SHP77 (cell line): Measurements from ENCODE around the gene SARS1.
"Not testable (repeated sequence)": the region's sequence is repeated elsewhere in the genome, so short reads cannot be mapped to it uniquely, and the experiment has no call there.

Experiments
- DNase-seq, 2 experiments: peaks; one replicate each; lab custom pipeline; 2025; lab: John Stamatoyannopoulos, UW

Gene SARS1, protein sequence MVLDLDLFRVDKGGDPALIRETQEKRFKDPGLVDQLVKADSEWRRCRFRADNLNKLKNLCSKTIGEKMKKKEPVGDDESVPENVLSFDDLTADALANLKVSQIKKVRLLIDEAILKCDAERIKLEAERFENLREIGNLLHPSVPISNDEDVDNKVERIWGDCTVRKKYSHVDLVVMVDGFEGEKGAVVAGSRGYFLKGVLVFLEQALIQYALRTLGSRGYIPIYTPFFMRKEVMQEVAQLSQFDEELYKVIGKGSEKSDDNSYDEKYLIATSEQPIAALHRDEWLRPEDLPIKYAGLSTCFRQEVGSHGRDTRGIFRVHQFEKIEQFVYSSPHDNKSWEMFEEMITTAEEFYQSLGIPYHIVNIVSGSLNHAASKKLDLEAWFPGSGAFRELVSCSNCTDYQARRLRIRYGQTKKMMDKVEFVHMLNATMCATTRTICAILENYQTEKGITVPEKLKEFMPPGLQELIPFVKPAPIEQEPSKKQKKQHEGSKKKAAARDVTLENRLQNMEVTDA

DNA sequence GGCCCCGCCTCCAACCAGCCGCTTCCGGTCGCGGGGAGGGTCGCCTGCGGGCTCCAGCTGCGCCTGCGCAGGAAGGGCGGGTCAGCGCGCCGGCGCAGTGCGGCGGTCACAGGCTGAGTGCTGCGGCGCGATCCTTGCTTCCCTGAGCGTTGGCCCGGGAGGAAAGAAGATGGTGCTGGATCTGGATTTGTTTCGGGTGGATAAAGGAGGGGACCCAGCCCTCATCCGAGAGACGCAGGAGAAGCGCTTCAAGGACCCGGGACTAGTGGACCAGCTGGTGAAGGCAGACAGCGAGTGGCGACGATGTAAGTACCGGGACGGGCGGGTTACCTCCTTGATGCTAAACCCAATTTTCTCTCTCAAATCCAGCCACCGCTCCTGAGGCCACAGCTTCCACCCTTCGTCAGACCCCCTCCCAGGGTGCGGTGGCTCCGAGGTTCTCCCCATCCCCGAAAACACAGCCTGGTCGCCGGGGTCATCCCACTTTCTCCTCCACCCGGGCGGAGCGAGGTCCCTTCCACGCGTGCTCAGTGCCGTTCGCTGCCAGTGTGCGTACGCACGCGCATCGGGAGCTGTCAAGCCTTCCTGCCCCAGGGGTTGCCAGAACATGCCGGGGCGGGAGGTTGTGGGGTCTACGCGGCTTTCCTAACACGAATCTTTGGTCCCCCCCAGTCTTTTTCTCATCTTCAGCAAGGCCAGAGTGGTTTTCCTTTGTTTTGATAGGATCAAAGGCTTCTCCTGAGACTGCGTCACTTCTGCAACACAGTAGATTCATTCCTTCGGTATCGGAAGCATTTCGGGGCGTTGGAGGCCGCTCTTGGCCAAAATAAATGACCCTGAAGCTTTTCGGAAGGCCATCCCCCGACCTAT lies at the start of gene SARS1:
Gene SARS1, plus strand, starts transcription at position 95 of the 870 bp plus-strand sequence. Its CDS starts 75 bp downstream, at position 170.
- DNase-seq: peak; percentile 76 to 80

DNA sequence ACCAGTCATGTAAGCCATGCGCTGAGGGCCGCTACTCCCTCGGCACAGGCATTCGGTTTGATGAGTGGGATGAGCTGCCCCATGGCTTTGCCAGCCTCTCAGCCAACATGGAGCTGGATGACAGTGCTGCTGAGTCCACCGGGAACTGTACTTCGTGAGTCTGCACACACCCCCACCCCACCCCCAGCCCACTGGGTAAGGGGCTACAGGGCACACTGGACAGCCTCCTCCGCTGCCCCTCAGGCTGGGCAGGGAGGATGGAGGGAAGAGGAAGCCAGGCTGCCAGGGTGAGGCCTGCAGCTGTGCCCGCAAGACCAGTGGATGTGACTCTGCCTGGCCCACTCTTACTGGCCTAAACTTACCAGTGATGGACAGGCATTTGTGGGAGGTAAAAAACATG lies 49.2 kb upstream of the SARS1 start:
- no peak for DNase-seq

GRCh38 chr1:109167001-109167506 lies 46.7 kb upstream of the SARS1 start:
- no peak for DNase-seq

GRCh38 chr1:109170035-109170764 lies 43.5 kb upstream of the SARS1 start:
- DNase-seq: no peak

GRCh38 chr1:109171646-109172045 lies 42.1 kb upstream of the SARS1 start:
- no peak for DNase-seq

DNA sequence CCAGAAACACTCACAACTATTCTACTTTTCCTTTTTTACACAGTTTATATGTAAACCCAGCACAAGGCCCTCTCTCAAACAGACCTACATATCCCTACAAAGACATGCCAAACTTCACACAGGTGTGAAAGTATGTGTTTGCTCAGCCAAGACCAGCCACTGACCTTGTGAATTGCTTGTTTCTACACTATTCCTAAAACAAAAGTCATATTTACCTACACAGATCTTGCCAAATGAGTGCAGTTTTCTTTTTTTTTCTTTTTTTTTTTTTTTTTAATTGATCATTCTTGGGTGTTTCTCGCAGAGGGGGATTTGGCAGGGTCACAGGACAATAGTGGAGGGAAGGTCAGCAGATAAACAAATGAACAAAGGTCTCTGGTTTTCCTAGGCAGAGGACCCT lies 37.4 kb upstream of the SARS1 start:
- not testable (repeated sequence) for DNase-seq

DNA sequence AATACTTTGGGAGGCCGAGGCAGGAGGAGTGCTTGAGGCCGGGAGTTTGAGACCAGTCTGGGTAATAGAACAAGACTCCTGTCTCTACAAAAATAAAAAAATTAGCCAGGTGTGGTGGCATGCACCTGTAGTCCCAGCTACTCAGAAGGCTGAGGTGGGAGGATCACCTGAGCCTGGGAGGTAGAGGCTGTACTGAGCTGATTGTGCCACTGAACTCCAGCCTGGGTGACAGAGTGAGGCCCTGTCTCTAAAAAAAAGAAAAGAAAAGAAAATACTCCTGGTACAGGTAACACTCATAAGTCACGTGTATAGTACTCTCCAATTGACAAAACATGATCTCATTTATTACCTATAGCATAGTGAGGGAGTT lies 33.0 kb upstream of the SARS1 start:
- DNase-seq: not testable (repeated sequence)

DNA sequence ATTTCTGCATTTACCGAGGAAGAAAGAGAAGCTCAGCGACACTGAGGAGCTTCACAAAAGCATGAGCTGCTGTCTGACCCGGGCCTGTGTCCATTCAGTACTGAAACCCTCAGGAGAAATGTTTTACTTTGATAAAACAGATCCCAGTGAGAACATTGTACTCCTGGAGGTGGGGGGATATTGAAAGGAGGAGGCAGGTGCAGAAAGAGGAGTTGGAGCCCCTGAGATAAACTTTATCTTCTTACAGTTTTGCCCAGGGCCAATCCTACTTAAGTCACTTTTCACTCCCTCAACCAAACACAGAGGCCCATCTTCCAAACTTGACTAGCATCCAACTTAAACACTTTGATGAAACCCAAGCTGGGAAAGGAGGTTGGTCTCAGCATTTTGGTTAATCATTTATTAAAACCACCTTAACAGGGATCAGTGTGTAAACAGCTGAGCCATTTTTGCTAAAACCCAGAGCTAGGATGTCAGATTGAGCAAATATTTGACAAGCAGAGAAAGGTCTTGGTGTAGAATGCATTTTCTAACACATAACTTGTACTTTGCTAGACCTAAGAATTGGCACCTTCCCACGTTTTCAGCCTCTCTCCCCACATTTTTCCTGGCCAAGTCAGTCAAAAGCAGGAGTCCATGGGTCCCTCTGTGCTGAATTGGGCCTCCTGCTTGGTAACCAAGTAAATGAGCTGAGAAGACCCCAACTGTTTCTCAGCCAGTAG lies 32.5 kb upstream of the SARS1 start:
- no peak for DNase-seq

DNA sequence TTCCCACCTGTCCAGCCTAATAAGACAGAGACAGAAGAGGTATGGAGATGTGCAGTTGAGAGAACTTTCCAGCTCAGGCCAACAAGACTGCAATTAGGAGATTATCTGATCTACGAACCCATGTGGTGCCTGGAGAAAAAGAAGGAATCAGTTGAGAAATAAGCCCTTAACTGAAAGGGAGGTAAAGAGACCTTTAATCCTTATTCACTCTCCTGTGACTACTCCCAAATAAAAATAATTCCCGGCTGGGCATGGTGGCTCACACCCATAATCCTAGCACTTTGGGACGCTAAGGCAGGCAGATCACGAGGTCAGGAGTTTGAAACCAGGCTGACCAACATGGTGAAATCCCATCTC lies 31.9 kb upstream of the SARS1 start:
- no peak for DNase-seq

- no peak for DNase-seq
Observed at GRCh38 chr1:109183058-109183738, 30.5 kb upstream of the SARS1 start.

GRCh38 chr1:109184687-109185086 lies 29.0 kb upstream of the SARS1 start:
- no peak for DNase-seq

- no peak for DNase-seq
Observed at GRCh38 chr1:109185357-109185756, 28.4 kb upstream of the SARS1 start.

GRCh38 chr1:109185990-109186732 lies 27.6 kb upstream of the SARS1 start:
- no peak for DNase-seq

DNA sequence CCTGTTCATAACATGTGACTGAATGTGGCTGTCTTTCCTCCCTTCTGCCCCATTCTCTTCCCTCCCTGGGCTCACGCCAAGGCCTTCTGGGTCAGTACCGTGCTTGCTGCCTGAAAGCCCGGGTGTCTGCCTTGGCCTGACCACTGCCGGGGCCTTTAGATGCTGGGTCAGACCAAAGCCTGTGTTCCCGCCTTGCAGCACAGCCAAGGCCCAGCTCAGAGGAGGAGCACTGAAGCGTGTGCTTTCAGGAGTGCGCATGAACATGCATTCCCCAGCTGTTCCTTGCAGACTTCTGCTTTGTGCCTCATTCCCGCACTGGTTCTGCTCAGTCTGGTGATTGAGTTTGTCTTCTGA lies 27.0 kb upstream of the SARS1 start:
- no peak for DNase-seq

GRCh38 chr1:109187127-109187526 lies 26.6 kb upstream of the SARS1 start:
- no peak for DNase-seq

GRCh38 chr1:109188200-109188599 lies 25.5 kb upstream of the SARS1 start:
- no peak for DNase-seq

GRCh38 chr1:109188781-109189180 lies 24.9 kb upstream of the SARS1 start:
- no peak for DNase-seq

DNA sequence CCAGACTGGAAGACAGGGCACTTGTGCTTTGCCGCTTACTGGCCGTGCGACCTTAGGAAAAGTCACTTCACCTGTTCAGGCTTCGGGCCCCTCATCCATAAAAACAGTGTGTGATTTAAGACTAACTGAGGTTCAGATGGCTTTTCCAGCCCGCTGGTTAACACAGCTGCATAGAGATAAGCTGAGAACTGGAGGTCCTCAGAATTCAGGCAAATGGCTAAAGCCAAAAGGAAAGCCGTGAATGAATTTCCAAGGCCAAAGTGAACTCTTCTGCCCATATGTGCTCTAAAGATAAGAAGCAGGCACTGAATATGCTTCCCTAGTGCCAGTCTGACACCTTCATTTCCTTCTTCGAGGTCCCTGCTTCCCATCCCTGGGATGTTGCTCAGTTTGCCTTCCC lies 23.5 kb upstream of the SARS1 start:
- DNase-seq: no peak

DNA sequence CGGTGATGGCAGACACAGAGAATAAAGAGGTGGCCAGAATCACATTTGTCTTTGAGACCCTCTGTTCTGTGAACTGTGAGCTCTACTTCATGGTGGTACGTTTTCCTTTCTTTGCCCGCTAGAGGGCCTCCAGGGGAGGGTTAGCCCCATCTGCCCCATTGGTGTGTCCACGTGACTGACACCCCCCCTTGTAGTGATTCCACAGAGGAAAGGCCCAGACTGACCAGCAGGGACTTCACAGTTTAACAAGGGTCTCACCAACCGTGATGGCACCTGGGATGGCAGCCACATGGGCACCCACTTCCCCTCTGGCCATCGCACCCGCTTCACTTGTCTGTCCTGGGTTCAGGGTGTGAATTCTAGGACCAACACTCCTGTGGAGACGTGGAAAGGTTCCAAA lies 22.3 kb upstream of the SARS1 start:
- DNase-seq: no peak

DNA sequence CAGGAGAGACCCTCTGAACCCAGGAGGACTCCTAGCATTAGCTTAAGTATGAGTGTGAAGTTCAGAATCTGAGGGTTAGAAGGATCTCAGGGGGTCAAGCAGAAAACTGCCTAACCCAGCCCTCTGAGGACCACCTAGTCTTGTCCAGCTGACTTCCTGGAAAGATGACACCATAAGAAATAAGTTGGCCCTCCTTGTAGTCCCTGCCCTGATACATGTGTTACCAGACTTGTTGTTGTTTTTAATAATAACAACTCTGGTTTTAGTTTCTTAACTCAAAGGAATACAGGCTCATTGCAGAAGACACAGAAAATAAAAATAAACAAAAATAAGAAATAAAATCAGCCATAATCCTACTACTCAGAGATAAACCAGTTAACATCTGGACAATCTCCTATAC lies 21.8 kb upstream of the SARS1 start:
- DNase-seq: no peak
